ENCODE data around the gene NEK6.

DNA sequence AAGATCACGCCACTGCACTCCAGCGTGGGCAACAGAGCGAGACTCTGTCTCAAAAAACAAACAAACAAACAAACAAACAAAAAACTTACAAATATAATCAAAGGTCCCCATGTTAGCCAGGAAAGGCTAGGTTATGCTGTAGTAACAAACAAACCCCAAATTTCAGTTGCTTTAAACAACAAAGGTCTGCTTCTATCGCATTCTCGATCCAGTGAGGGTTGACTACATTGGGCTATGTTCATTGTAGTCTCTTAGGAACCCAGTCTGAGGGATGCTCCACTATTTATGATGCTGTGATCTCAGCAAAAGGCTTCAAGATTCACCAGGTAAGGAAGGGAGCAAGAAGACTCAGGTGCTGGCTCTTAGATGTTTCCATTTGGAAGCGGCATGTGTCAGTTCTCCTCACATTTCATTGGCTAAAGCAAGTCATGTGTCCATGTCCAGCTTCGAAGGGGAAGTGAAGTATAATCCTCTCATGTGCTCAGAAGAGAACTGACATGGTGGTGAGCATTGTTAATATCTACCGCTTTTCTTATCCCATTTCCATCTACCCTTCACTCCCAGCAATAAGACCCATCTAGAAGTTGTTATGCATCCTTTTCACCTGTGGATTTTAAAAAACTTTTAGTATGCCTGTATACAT lies 26.5 kb upstream of the NEK6 start:
- TF ChIP-seq, protein P1, sequence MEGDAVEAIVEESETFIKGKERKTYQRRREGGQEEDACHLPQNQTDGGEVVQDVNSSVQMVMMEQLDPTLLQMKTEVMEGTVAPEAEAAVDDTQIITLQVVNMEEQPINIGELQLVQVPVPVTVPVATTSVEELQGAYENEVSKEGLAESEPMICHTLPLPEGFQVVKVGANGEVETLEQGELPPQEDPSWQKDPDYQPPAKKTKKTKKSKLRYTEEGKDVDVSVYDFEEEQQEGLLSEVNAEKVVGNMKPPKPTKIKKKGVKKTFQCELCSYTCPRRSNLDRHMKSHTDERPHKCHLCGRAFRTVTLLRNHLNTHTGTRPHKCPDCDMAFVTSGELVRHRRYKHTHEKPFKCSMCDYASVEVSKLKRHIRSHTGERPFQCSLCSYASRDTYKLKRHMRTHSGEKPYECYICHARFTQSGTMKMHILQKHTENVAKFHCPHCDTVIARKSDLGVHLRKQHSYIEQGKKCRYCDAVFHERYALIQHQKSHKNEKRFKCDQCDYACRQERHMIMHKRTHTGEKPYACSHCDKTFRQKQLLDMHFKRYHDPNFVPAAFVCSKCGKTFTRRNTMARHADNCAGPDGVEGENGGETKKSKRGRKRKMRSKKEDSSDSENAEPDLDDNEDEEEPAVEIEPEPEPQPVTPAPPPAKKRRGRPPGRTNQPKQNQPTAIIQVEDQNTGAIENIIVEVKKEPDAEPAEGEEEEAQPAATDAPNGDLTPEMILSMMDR (IDR thresholded peaks at IDR 0.05), result no peak
- TF ChIP-seq POLR2A (IDR thresholded peaks at IDR 0.05), result no peak

Measured in esophagus squamous epithelium (tissue), 4 donors.